ENCODE data around the gene THBD.

The THBD gene

GRCh38 chr20:23018432-23018831 is 31.0 kb downstream of the THBD start:
- Histone ChIP-seq H2AFZ (ENCODE audit: low read length) (no peak overlapping the region), H3K9me3 (replicated peaks; ENCODE audit: insufficient read depth, low read length) (no peaks in the 10 kb centered on the region), H3K9ac (ENCODE audit: low read length) (no peak overlapping the region), H3K79me2 (ENCODE audit: low read length) (no peaks in the 10 kb centered on the region), H3K4me2 (ENCODE audit: low read depth, low read length) (no peak overlapping the region), H3K9me2 (replicated peaks; ENCODE audit: insufficient read depth, low read length) (no peaks in the 10 kb centered on the region), H4K20me1 (ENCODE audit: insufficient read depth, low read length) (no peaks in the 10 kb centered on the region), H3K4me1 (ENCODE audit: low read length) (no peaks in the 10 kb centered on the region), H3K27me3 (replicated peaks; ENCODE audit: insufficient read depth, low read length) (no peaks in the 10 kb centered on the region), H3K36me3 (replicated peaks; ENCODE audit: insufficient read depth, low read length) (no peaks in the 10 kb centered on the region), H3K27ac (ENCODE audit: low read length) (no peak overlapping the region), H3F3A (ENCODE audit: insufficient read depth, low read length) (no peaks in the 10 kb centered on the region), H3K4me3 (ENCODE audit: low read length) (no peak overlapping the region)
- TF ChIP-seq EZH2 (optimal IDR thresholded peaks at IDR 0.05; ENCODE audit: low read depth, low read length): no peak
- TF ChIP-seq EZH2phosphoT487 (IDR thresholded peaks at IDR 0.05; ENCODE audit: low read length): no peak
- no peak for TF ChIP-seq CTCF (IDR thresholded peaks at IDR 0.05; ENCODE audit: low read length)
- DNase-seq: no peak

- H2AFZ ChIP-seq (ENCODE audit: low read length): no peak overlapping the region
- H3K9me3 ChIP-seq (replicated peaks; ENCODE audit: insufficient read depth, low read length): no peaks in the 10 kb centered on the region
- H3K4me1 ChIP-seq (ENCODE audit: low read length): no peaks in the 10 kb centered on the region
- H3K36me3 ChIP-seq (replicated peaks; ENCODE audit: insufficient read depth, low read length): no peaks in the 10 kb centered on the region
- H3K4me3 ChIP-seq (ENCODE audit: low read length): no peak overlapping the region
- H3K27me3 ChIP-seq (replicated peaks; ENCODE audit: insufficient read depth, low read length): no peaks in the 10 kb centered on the region
- H3K4me2 ChIP-seq (ENCODE audit: low read depth, low read length): no peak overlapping the region
- H3K9me2 ChIP-seq (replicated peaks; ENCODE audit: insufficient read depth, low read length): no peaks in the 10 kb centered on the region
- DNase-seq: no peak
- no peak overlapping the region for H3K27ac ChIP-seq (ENCODE audit: low read length)
- H3K9ac ChIP-seq (ENCODE audit: low read length): no peak overlapping the region
- H3F3A ChIP-seq (ENCODE audit: insufficient read depth, low read length): no peaks in the 10 kb centered on the region
- H3K79me2 ChIP-seq (ENCODE audit: low read length): no peaks in the 10 kb centered on the region
- TF ChIP-seq EZH2phosphoT487 (IDR thresholded peaks at IDR 0.05; ENCODE audit: low read length): no peak
- H4K20me1 ChIP-seq (ENCODE audit: insufficient read depth, low read length): no peaks in the 10 kb centered on the region
Observed at GRCh38 chr20:23017516-23017915, 32.0 kb downstream of the THBD start.

- no peaks in the 10 kb centered on the region for H3K27me3 ChIP-seq (replicated peaks; ENCODE audit: insufficient read depth, low read length)
- H3K9me3 ChIP-seq (replicated peaks; ENCODE audit: insufficient read depth, low read length): no peaks in the 10 kb centered on the region
- no peak overlapping the region for H3K4me3 ChIP-seq (ENCODE audit: low read length)
- H4K20me1 ChIP-seq (ENCODE audit: insufficient read depth, low read length): no peaks in the 10 kb centered on the region
- no peak for TF ChIP-seq EZH2 (optimal IDR thresholded peaks at IDR 0.05; ENCODE audit: low read depth, low read length)
- DNase-seq: no peak
- H3K9me2 ChIP-seq (replicated peaks; ENCODE audit: insufficient read depth, low read length): no peaks in the 10 kb centered on the region
- no peaks in the 10 kb centered on the region for H3K36me3 ChIP-seq (replicated peaks; ENCODE audit: insufficient read depth, low read length)
- no peak overlapping the region for H2AFZ ChIP-seq (ENCODE audit: low read length)
- no peak overlapping the region for H3K9ac ChIP-seq (ENCODE audit: low read length)
- no peak overlapping the region for H3K27ac ChIP-seq (ENCODE audit: low read length)
- no peaks in the 10 kb centered on the region for H3K4me1 ChIP-seq (ENCODE audit: low read length)
- no peaks in the 10 kb centered on the region for H3K79me2 ChIP-seq (ENCODE audit: low read length)
- no peaks in the 10 kb centered on the region for H3F3A ChIP-seq (ENCODE audit: insufficient read depth, low read length)
- H3K4me2 ChIP-seq (ENCODE audit: low read depth, low read length): no peak overlapping the region
Observed at GRCh38 chr20:23013429-23013828, 36.0 kb downstream of the THBD start.

- Histone ChIP-seq H3K9me3 (replicated peaks; ENCODE audit: insufficient read depth, low read length) (no peaks in the 10 kb centered on the region), H3K9me2 (replicated peaks; ENCODE audit: insufficient read depth, low read length) (no peaks in the 10 kb centered on the region), H3K9ac (ENCODE audit: low read length) (no peak overlapping the region), H4K20me1 (ENCODE audit: insufficient read depth, low read length) (no peaks in the 10 kb centered on the region), H3F3A (ENCODE audit: insufficient read depth, low read length) (no peaks in the 10 kb centered on the region), H3K4me3 (ENCODE audit: low read length) (no peak overlapping the region), H3K4me2 (ENCODE audit: low read depth, low read length) (no peak overlapping the region), H3K27ac (ENCODE audit: low read length) (no peak overlapping the region), H3K27me3 (replicated peaks; ENCODE audit: insufficient read depth, low read length) (no peaks in the 10 kb centered on the region), H3K36me3 (replicated peaks; ENCODE audit: insufficient read depth, low read length) (no peaks in the 10 kb centered on the region), H2AFZ (ENCODE audit: low read length) (no peak overlapping the region), H3K79me2 (ENCODE audit: low read length) (no peaks in the 10 kb centered on the region), H3K4me1 (ENCODE audit: low read length) (no peaks in the 10 kb centered on the region)
- DNase-seq: no peak
- TF ChIP-seq EZH2phosphoT487 (IDR thresholded peaks at IDR 0.05; ENCODE audit: low read length) (no peak), EZH2 (optimal IDR thresholded peaks at IDR 0.05; ENCODE audit: low read depth, low read length) (no peak), CTCF (IDR thresholded peaks at IDR 0.05; ENCODE audit: low read length) (no peak)
Observed at GRCh38 chr20:23011008-23011721, 38.3 kb downstream of the THBD start.
